ENCODE results near the gene SELENOM. TPM values are rescaled to one million over a fixed set of nuclear protein-coding genes. Genes with fewer than 3 reads are reported as not detected.

SELENOM gene
- 1 to 10 TPM; 2.3 to 2.4 TPM for total RNA-seq

- POLR2A ChIA-PET: interaction anchor here (0.7 to 2.4 kb wide), 10 partner anchors 10 to 240 kb away, joined by 3 to 10 read pairs (median 6); partner anchors contain the start of genes PATZ1 and TUG1
- Mint-ChIP-seq H3K36me3 (ENCODE audit: low read depth) (no peaks in the 10 kb centered on the region), H3K4me3 (peak within 1 kb of the TSS; percentile 79), H3K4me1 (peaks cover 15% of the 10 kb centered on the region), H3K27me3 (no peaks in the 10 kb centered on the region), H3K27ac (peak within 1 kb of the TSS; percentile 1), H3K9me3 (no peaks in the 10 kb centered on the region)
- DNase-seq: peak; percentile 91
- CTCF ChIA-PET: interaction anchor here (0.8 to 2.9 kb wide), 22 partner anchors 10 to 239 kb away, joined by 3 to 28 read pairs (median 6); partner anchors contain the start of genes LIMK2, PATZ1, PIK3IP1 and RNF185
Measured at GRCh38 chr22:31107178-31107893, at the start of gene SELENOM. Gene SELENOM (minus strand): TSS chr22:31107568. CDS start chr22:31107505, 63 bp downstream.

- Mint-ChIP-seq H3K4me1 (peaks cover 9% of the 10 kb centered on the region), H3K27me3 (peaks cover 2% of the 10 kb centered on the region), H3K4me3 (no peak overlapping the region), H3K36me3 (ENCODE audit: low read depth) (peaks cover 3% of the 10 kb centered on the region), H3K27ac (no peak overlapping the region), H3K9me3 (no peaks in the 10 kb centered on the region)
- POLR2A ChIA-PET: interaction anchor here (1.6 to 2.5 kb wide), 2 partner anchors 135 to 243 kb away, joined by 3 to 5 read pairs; no protein-coding TSS in a partner anchor
- no peak for DNase-seq
- CTCF ChIA-PET: no interaction called here
Measured at GRCh38 chr22:31155422-31155821, 48.1 kb upstream of the SELENOM start.

GRCh38 chr22:31154975-31155374 lies 47.6 kb upstream of the SELENOM start:
- no peaks in the 10 kb centered on the region for H3K9me3 Mint-ChIP-seq
- no peak overlapping the region for H3K4me3 Mint-ChIP-seq
- H3K27me3 Mint-ChIP-seq: peaks cover 2% of the 10 kb centered on the region
- peaks cover 1% of the 10 kb centered on the region for H3K36me3 Mint-ChIP-seq (ENCODE audit: low read depth)
- ChIA-PET POLR2A (interaction anchor here (2.5 kb wide), 1 partner anchor 135 kb away, joined by 5 read pairs; no protein-coding TSS in a partner anchor), CTCF (no interaction called here)
- H3K4me1 Mint-ChIP-seq: peaks cover 8% of the 10 kb centered on the region
- no peak overlapping the region for H3K27ac Mint-ChIP-seq
- no peak for DNase-seq

- Mint-ChIP-seq H3K4me3 (no peak overlapping the region), H3K27ac (no peak overlapping the region), H3K9me3 (no peaks in the 10 kb centered on the region), H3K4me1 (no peaks in the 10 kb centered on the region), H3K36me3 (ENCODE audit: low read depth) (no peaks in the 10 kb centered on the region), H3K27me3 (peaks cover 2% of the 10 kb centered on the region)
- ChIA-PET CTCF (no interaction called here), POLR2A (no interaction called here)
- no peak for DNase-seq
Measured at GRCh38 chr22:31153357-31153756, 46.0 kb upstream of the SELENOM start.

GRCh38 chr22:31151872-31152271 lies 44.5 kb upstream of the SELENOM start:
- no peaks in the 10 kb centered on the region for H3K36me3 Mint-ChIP-seq (ENCODE audit: low read depth)
- H3K4me3 Mint-ChIP-seq: no peak overlapping the region
- H3K4me1 Mint-ChIP-seq: no peaks in the 10 kb centered on the region
- H3K9me3 Mint-ChIP-seq: no peaks in the 10 kb centered on the region
- peaks cover 3% of the 10 kb centered on the region for H3K27me3 Mint-ChIP-seq
- DNase-seq: no peak
- no peak overlapping the region for H3K27ac Mint-ChIP-seq
- POLR2A ChIA-PET: no interaction called here
- CTCF ChIA-PET: no interaction called here

GRCh38 chr22:31150615-31151014 lies 43.2 kb upstream of the SELENOM start:
- Mint-ChIP-seq H3K4me1 (no peaks in the 10 kb centered on the region), H3K27ac (no peak overlapping the region), H3K9me3 (no peaks in the 10 kb centered on the region), H3K4me3 (no peak overlapping the region), H3K36me3 (ENCODE audit: low read depth) (no peaks in the 10 kb centered on the region), H3K27me3 (peaks cover 6% of the 10 kb centered on the region)
- ChIA-PET POLR2A (no interaction called here), CTCF (interaction anchor here (0.6 to 2.2 kb wide), 3 partner anchors 10 to 143 kb away, joined by 3 to 9 read pairs (median 4); partner anchors contain the start of genes LIMK2 and RNF185)
- DNase-seq: no peak

GRCh38 chr22:31148953-31149627 lies 41.7 kb upstream of the SELENOM start:
- Mint-ChIP-seq H3K36me3 (ENCODE audit: low read depth) (no peaks in the 10 kb centered on the region), H3K27ac (no peak overlapping the region), H3K4me1 (peaks cover 5% of the 10 kb centered on the region), H3K4me3 (no peak overlapping the region), H3K27me3 (peaks cover 6% of the 10 kb centered on the region), H3K9me3 (no peaks in the 10 kb centered on the region)
- peak; percentile 36 for DNase-seq
- CTCF ChIA-PET: interaction anchor here (0.8 to 2.2 kb wide), 3 partner anchors 11 to 124 kb away, joined by 3 to 9 read pairs (median 5); partner anchors contain the start of genes RNF185 and SELENOM
- POLR2A ChIA-PET: no interaction called here

GRCh38 chr22:31148488-31148887 lies 41.1 kb upstream of the SELENOM start:
- Mint-ChIP-seq H3K27ac (no peak overlapping the region), H3K36me3 (ENCODE audit: low read depth) (no peaks in the 10 kb centered on the region), H3K27me3 (peaks cover 6% of the 10 kb centered on the region), H3K9me3 (no peaks in the 10 kb centered on the region), H3K4me3 (no peak overlapping the region), H3K4me1 (peaks cover 7% of the 10 kb centered on the region)
- ChIA-PET CTCF (interaction anchor here (0.8 to 1.1 kb wide), 3 partner anchors 11 to 124 kb away, joined by 3 to 5 read pairs (median 3); partner anchors contain the start of genes RNF185 and SELENOM), POLR2A (no interaction called here)
- DNase-seq: no peak

- no peak for DNase-seq
- CTCF ChIA-PET: interaction anchor here (0.7 kb wide), 1 partner anchor 15 kb away, joined by 3 read pairs; the partner anchor contains the start of gene RNF185
- Mint-ChIP-seq H3K4me3 (no peak overlapping the region), H3K27me3 (peaks cover 8% of the 10 kb centered on the region), H3K36me3 (ENCODE audit: low read depth) (no peaks in the 10 kb centered on the region), H3K27ac (no peak overlapping the region), H3K4me1 (peaks cover 7% of the 10 kb centered on the region), H3K9me3 (no peaks in the 10 kb centered on the region)
- POLR2A ChIA-PET: no interaction called here
Measured at GRCh38 chr22:31144223-31144622, 36.9 kb upstream of the SELENOM start.

- no peak overlapping the region for H3K27ac Mint-ChIP-seq
- H3K4me3 Mint-ChIP-seq: no peak overlapping the region
- ChIA-PET CTCF (no interaction called here), POLR2A (no interaction called here)
- peaks cover 8% of the 10 kb centered on the region for H3K27me3 Mint-ChIP-seq
- no peak for DNase-seq
- H3K9me3 Mint-ChIP-seq: no peaks in the 10 kb centered on the region
- no peaks in the 10 kb centered on the region for H3K36me3 Mint-ChIP-seq (ENCODE audit: low read depth)
- peaks cover 7% of the 10 kb centered on the region for H3K4me1 Mint-ChIP-seq
Measured at GRCh38 chr22:31143537-31143936, 36.2 kb upstream of the SELENOM start.

- Mint-ChIP-seq H3K4me1 (peaks cover 7% of the 10 kb centered on the region), H3K27ac (no peak overlapping the region), H3K27me3 (peaks cover 8% of the 10 kb centered on the region), H3K4me3 (no peak overlapping the region), H3K36me3 (ENCODE audit: low read depth) (no peaks in the 10 kb centered on the region), H3K9me3 (no peaks in the 10 kb centered on the region)
- ChIA-PET POLR2A (no interaction called here), CTCF (no interaction called here)
- DNase-seq: no peak
Measured at GRCh38 chr22:31143038-31143437, 35.7 kb upstream of the SELENOM start.

- no peak for DNase-seq
- Mint-ChIP-seq H3K4me3 (no peak overlapping the region), H3K27me3 (peaks cover 5% of the 10 kb centered on the region), H3K36me3 (ENCODE audit: low read depth) (no peaks in the 10 kb centered on the region), H3K9me3 (no peaks in the 10 kb centered on the region), H3K27ac (no peak overlapping the region), H3K4me1 (peaks cover 7% of the 10 kb centered on the region)
- ChIA-PET CTCF (no interaction called here), POLR2A (no interaction called here)
Measured at GRCh38 chr22:31142285-31142684, 34.9 kb upstream of the SELENOM start.

- H3K27ac Mint-ChIP-seq: no peak overlapping the region
- H3K4me3 Mint-ChIP-seq: no peak overlapping the region
- no peak for DNase-seq
- peaks cover 5% of the 10 kb centered on the region for H3K27me3 Mint-ChIP-seq
- H3K36me3 Mint-ChIP-seq (ENCODE audit: low read depth): no peaks in the 10 kb centered on the region
- no peaks in the 10 kb centered on the region for H3K9me3 Mint-ChIP-seq
- CTCF ChIA-PET: no interaction called here
- H3K4me1 Mint-ChIP-seq: peaks cover 7% of the 10 kb centered on the region
- POLR2A ChIA-PET: no interaction called here
Measured at GRCh38 chr22:31141551-31141950, 34.2 kb upstream of the SELENOM start.

Measured in activated CD4-positive, alpha-beta memory T cell treated with anti-CD3 and anti-CD28 coated beads, Interleukin-2, amount 10 ng/mL, durations not matched to agents 7 days and 5 days (primary cell).